Gastrocnemius medialis (tissue), 4 donors: ENCODE results near the gene CAMK1G. TPM values are rescaled to one million over a fixed set of nuclear protein-coding genes. Genes with fewer than 3 reads are reported as not detected.

ENCODE experiments used
- ATAC-seq, 2 donors: fragments of 150-250 bp; one replicate each; pipeline ENCODE4 v1.9.1; 2016
- DNase-seq, 2 donors: peaks; one replicate each; pipeline ENCODE4 v3.0.0-alpha.2; 2019
- H3K27ac ChIP-seq, 4 donors: fragments of 200-600 bp; sonication (generic); 1 replicate in 1 of 4; 2 replicates in 3 of 4; pipeline ENCODE4 v1.5.1; 2016 to 2018; ENCODE audit warnings: mild to moderate bottlenecking in 2 of 4, moderate library complexity in 1 of 4
- H3K27me3 ChIP-seq, 3 donors: fragments of 200-600 bp; sonication (generic) in 2 of 3; 1 replicate in 1 of 3; 2 replicates in 2 of 3; pipeline versions ENCODE4 v1.5.1 to v1.6.0; 2016 to 2019; ENCODE audit warnings: mild to moderate bottlenecking in 1 of 3, moderate library complexity in 1 of 3
- H3K36me3 ChIP-seq, 2 donors: fragments of 200-600 bp; sonication (generic) in 1 of 2; one replicate each; pipeline ENCODE4 v1.5.1; 2017 to 2018
- H3K4me1 ChIP-seq, 2 donors: fragments of 200-600 bp; sonication (generic) in 1 of 2; one replicate each; pipeline ENCODE4 v1.5.1; 2016 to 2017; ENCODE audit warnings: mild to moderate bottlenecking in 2 of 2
- H3K4me3 ChIP-seq, 4 donors: fragments of 200-600 bp; sonication (generic) in 3 of 4; 1 replicate in 1 of 4; 2 replicates in 3 of 4; pipeline ENCODE4 v1.5.1; 2016 to 2019; ENCODE audit warnings: mild to moderate bottlenecking in 2 of 4
- H3K9me3 ChIP-seq, 3 donors: fragments of 200-600 bp; sonication (generic) in 2 of 3; 1 replicate in 1 of 3; 2 replicates in 2 of 3; pipeline ENCODE4 v1.5.1; 2016 to 2019
- POLR2A ChIP-seq, 2 donors: fragments of 450-650 bp; IDR thresholded peaks; one replicate each; pipeline ENCODE4 v1.6.1; 2017; ENCODE audit warnings: antibody characterized with exemption in 2 of 2, mild to moderate bottlenecking in 2 of 2, moderate library complexity in 2 of 2
- in situ Hi-C, 4 donors: fragments of 200-750 bp; cut with MboI; loops; one replicate each; pipeline versions ENCODE4 v1.15.0 to v1.8.0; 2017; ENCODE audit warnings: low sequenced_read_pairs in 4 of 4
- intact Hi-C: fragments of 100-400 bp; cut with DNase I; formaldehyde crosslinking; loops from one replicate; pipeline ENCODE4 v1.15.1; 2023; ENCODE audit warnings: low total_unique reads
- total RNA-seq, 4 donors: library from RNA; depleted of rRNA; stranded (reverse); fragments of >200 nt; gene quantifications; one replicate each; pipeline versions ENCODE4 v1.1.0 to v1.2.3, GENCODE V29; 2016
- TF ChIP-seq, protein P1 (sequence below), 5 experiments: fragments of 450-650 bp in 3 of 5; fragments of 200-600 bp in 2 of 5; sonication (generic) in 2 of 5; IDR thresholded peaks in 4 of 5; conservative IDR thresholded peaks in 1 of 5; 1 replicate in 4 of 5; 2 replicates in 1 of 5; pipeline ENCODE4 v1.5.1; 2016 to 2019; ENCODE audit warnings: antibody characterized with exemption in 5 of 5, mild to moderate bottlenecking in 3 of 5, moderate library complexity in 3 of 5

Gene CAMK1G
- total RNA-seq, 4 donors from 2014 or later = 0.16 TPM; not detected in 3

GRCh38 chr1:209547626-209548025, 35.9 kb upstream of the CAMK1G start:
- intact Hi-C loops = no loop called here
- in situ Hi-C loops = no loop called here
- Histone ChIP-seq H3K36me3 (no peaks in the 10 kb centered on the region), H3K27me3 (no peaks in the 10 kb centered on the region), H3K9me3 (no peaks in the 10 kb centered on the region), H3K4me1 (no peaks in the 10 kb centered on the region), H3K4me3 (no peak overlapping the region), H3K27ac (no peak overlapping the region)
- ATAC-seq = no peak
- no peak for DNase-seq
- TF ChIP-seq, protein P1, sequence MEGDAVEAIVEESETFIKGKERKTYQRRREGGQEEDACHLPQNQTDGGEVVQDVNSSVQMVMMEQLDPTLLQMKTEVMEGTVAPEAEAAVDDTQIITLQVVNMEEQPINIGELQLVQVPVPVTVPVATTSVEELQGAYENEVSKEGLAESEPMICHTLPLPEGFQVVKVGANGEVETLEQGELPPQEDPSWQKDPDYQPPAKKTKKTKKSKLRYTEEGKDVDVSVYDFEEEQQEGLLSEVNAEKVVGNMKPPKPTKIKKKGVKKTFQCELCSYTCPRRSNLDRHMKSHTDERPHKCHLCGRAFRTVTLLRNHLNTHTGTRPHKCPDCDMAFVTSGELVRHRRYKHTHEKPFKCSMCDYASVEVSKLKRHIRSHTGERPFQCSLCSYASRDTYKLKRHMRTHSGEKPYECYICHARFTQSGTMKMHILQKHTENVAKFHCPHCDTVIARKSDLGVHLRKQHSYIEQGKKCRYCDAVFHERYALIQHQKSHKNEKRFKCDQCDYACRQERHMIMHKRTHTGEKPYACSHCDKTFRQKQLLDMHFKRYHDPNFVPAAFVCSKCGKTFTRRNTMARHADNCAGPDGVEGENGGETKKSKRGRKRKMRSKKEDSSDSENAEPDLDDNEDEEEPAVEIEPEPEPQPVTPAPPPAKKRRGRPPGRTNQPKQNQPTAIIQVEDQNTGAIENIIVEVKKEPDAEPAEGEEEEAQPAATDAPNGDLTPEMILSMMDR (IDR thresholded peaks at IDR 0.05 in 4 of 5, conservative IDR thresholded peaks at IDR 0.05 in 1 of 5) = no peak
- TF ChIP-seq POLR2A (IDR thresholded peaks at IDR 0.05) = no peak

DNA sequence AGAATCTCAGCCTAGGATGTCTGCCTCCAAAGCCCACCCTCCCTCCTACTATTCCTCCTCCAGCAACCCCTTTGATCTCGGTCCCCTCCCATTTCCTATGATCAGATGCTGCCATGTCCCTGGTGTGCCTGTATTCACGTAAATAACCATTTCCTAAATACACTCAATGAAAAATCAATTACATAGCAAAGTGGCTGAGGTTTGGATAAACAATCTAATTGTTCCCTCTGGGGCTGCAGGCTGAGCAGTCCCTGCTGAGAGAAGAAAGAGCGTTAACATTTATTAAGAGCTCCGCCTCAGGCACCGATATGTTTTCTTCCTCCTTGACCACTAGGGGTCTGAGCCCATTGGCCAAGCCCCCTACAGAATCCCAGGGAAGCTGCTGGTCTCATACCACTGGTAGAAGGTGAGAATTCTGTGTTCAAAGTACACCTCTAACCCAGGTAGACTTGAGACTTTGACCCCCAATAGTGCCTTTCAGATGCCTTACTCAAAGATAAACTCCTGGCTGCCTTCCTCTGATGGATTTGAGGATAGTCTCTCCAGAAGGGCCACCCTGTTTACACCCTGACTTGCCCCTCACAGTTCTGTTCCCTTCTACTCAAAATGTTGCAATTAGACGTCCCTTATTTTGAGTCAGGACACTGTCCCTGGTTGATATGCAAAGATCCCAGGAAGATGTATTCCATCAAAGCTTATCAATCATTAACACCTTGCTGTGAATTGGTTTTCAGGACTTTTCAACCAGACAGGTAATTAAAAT, 33.9 kb upstream of the CAMK1G start:
- in situ Hi-C loops = no loop called here
- no peak for ATAC-seq
- TF ChIP-seq, protein P1 (IDR thresholded peaks at IDR 0.05 in 4 of 5, conservative IDR thresholded peaks at IDR 0.05 in 1 of 5) = no peak
- no peak for TF ChIP-seq POLR2A (IDR thresholded peaks at IDR 0.05)
- Histone ChIP-seq H3K36me3 (no peaks in the 10 kb centered on the region), H3K4me1 (no peaks in the 10 kb centered on the region), H3K9me3 (no peaks in the 10 kb centered on the region), H3K27ac (no peak overlapping the region), H3K4me3 (no peak overlapping the region), H3K27me3 (no peaks in the 10 kb centered on the region)
- DNase-seq = no peak
- intact Hi-C loops = no loop called here

GRCh38 chr1:209550519-209550918, 33.0 kb upstream of the CAMK1G start:
- Histone ChIP-seq H3K4me1 (no peaks in the 10 kb centered on the region), H3K4me3 (no peak overlapping the region)
- no peak for ATAC-seq

GRCh38 chr1:209552406-209553264, 30.9 kb upstream of the CAMK1G start:
- in situ Hi-C loops (no loop called here), intact Hi-C loops (no loop called here)
- no peaks in the 10 kb centered on the region for H3K27me3 ChIP-seq
- H3K27ac ChIP-seq = no peak overlapping the region
- no peaks in the 10 kb centered on the region for H3K4me1 ChIP-seq
- H3K36me3 ChIP-seq = no peaks in the 10 kb centered on the region
- no peak for DNase-seq
- no peak for ATAC-seq
- H3K9me3 ChIP-seq = no peaks in the 10 kb centered on the region
- TF ChIP-seq POLR2A (IDR thresholded peaks at IDR 0.05) = no peak
- TF ChIP-seq, protein P1 (IDR thresholded peaks at IDR 0.05 in 4 of 5, conservative IDR thresholded peaks at IDR 0.05 in 1 of 5) = no peak
- no peak overlapping the region for H3K4me3 ChIP-seq

More at GRCh38 chr1:209550519-209550918, 33.0 kb upstream of the CAMK1G start:
- intact Hi-C loops (no loop called here), in situ Hi-C loops (no loop called here)
- no peaks in the 10 kb centered on the region for H3K36me3 ChIP-seq
- DNase-seq = no peak
- no peak overlapping the region for H3K27ac ChIP-seq
- H3K27me3 ChIP-seq = no peaks in the 10 kb centered on the region
- TF ChIP-seq, protein P1 (IDR thresholded peaks at IDR 0.05 in 4 of 5, conservative IDR thresholded peaks at IDR 0.05 in 1 of 5) = no peak
- TF ChIP-seq POLR2A (IDR thresholded peaks at IDR 0.05) = no peak
- H3K9me3 ChIP-seq = no peaks in the 10 kb centered on the region
